Lung (tissue), 12 donors: Measurements from ENCODE around the gene PLEKHO2. TPM values are rescaled to one million over a fixed set of nuclear protein-coding genes. Genes with fewer than 3 reads are reported as not detected.

Source experiments
- ATAC-seq: fragments of 200-7000 bp; cut with Tn5 transposase; one replicate; pipeline ENCODE4 v1.9.1; 2020; ENCODE audit warnings: moderate number of reproducible peaks; ENCODE audit not compliant: insufficient read depth, low FRiP score
- DNase-seq, 3 donors: peaks; one replicate each; pipeline ENCODE4 v3.0.0-alpha.2; 2013 to 2017
- H3K27ac ChIP-seq, 2 donors: one replicate each; pipeline ENCODE4 v1.5.1; 2013; ENCODE audit warnings: mild to moderate bottlenecking in 2 of 2, moderate library complexity in 2 of 2, control low read depth in 1 of 2, inconsistent platforms in 1 of 2, low read depth in 1 of 2, low read length in 1 of 2
- H3K27me3 ChIP-seq, 3 donors: one replicate each; pipeline ENCODE4 v1.5.1; 2013; ENCODE audit warnings: low read length in 2 of 3; ENCODE audit not compliant: control insufficient read depth in 3 of 3, insufficient read depth in 3 of 3
- H3K36me3 ChIP-seq, 4 donors: one replicate each; pipeline ENCODE4 v1.5.1; 2013; ENCODE audit warnings: low read length in 4 of 4, mild to moderate bottlenecking in 1 of 4, moderate library complexity in 1 of 4; ENCODE audit not compliant: control insufficient read depth in 4 of 4, insufficient read depth in 4 of 4
- H3K4me1 ChIP-seq, 5 donors: one replicate each; pipeline ENCODE4 v1.5.1; 2013; ENCODE audit warnings: low read length in 5 of 5, mild to moderate bottlenecking in 2 of 5, moderate library complexity in 1 of 5; ENCODE audit not compliant: control insufficient read depth in 5 of 5, insufficient read depth in 5 of 5
- H3K4me3 ChIP-seq: one replicate; pipeline ENCODE4 v1.5.1; 2013; ENCODE audit warnings: mild to moderate bottlenecking, control low read depth, moderate library complexity
- H3K9ac ChIP-seq, 2 donors: one replicate each; pipeline ENCODE4 v1.5.1; 2013; ENCODE audit warnings: low read length in 2 of 2, control low read depth in 1 of 2; ENCODE audit not compliant: insufficient read depth in 1 of 2
- H3K9me3 ChIP-seq, 4 donors: one replicate each; pipeline ENCODE4 v1.5.1; 2013; ENCODE audit warnings: low read length in 3 of 4, mild to moderate bottlenecking in 1 of 4, moderate library complexity in 1 of 4; ENCODE audit not compliant: control insufficient read depth in 4 of 4, insufficient read depth in 3 of 4
- CTCF ChIP-seq: IDR thresholded peaks from 2 replicates; pipeline ENCODE4 v1.5.1; 2012; ENCODE audit warnings: mild to moderate bottlenecking; ENCODE audit errors: control extremely low read depth, extremely low read depth
- WGBS, 2 donors: extraction: QIAGEN DNeasy Blood & Tissue Kit; methylation state at CpG; one replicate each; pipeline ENCODE4 v1.1.7; 2013; 5-methylcytosine and 5-hydroxymethylcytosine counted together
- polyA plus RNA-seq, 2 donors: library from polyadenylated mRNA; stranded (reverse); fragments of 200-250 nt; gene quantifications; one replicate each; pipeline ENCODE4 v1.2.1, GENCODE V29; 2013
- total RNA-seq, 2 donors: library from RNA; depleted of rRNA in 1 of 2; stranded (reverse); fragments of >200 nt in 1 of 2; gene quantifications; one replicate each; pipeline ENCODE4 v1.2.1, GENCODE V29; 2014 to 2021
- donor health status: control.
- donor health status: control.
- donor health status: Bipolar disorder and iron deficiency.
- donor health status: healthy.
- donor health status: DM: yes; HTN: yes; CAD: no.

PLEKHO2 gene
- total and polyA plus RNA-seq, 4 donors = 25.6 to 84.1 (median 56.1) TPM

GRCh38 chr15:64905941-64906340 lies 64.2 kb downstream of the PLEKHO2 start:
- ATAC-seq = no peak
- H3K4me3 ChIP-seq = no peak overlapping the region
- peaks cover 0 to 10% (median 0%) of the 10 kb centered on the region in 5 donors for H3K4me1 ChIP-seq
- H3K9me3 ChIP-seq = peaks cover 0 to 2% (median 0%) of the 10 kb centered on the region in 4 donors
- H3K9ac ChIP-seq = no peak overlapping the region
- H3K27ac ChIP-seq = no peak overlapping the region
- H3K27me3 ChIP-seq = no peaks in the 10 kb centered on the region
- WGBS, 2 donors = 94 to 95% methylated on average over 8 to 9 of the region's 9 CpGs
- no peak for TF ChIP-seq CTCF
- DNase-seq = no peak
- peaks cover 0 to 1% (median 0%) of the 10 kb centered on the region in 4 donors for H3K36me3 ChIP-seq

DNA sequence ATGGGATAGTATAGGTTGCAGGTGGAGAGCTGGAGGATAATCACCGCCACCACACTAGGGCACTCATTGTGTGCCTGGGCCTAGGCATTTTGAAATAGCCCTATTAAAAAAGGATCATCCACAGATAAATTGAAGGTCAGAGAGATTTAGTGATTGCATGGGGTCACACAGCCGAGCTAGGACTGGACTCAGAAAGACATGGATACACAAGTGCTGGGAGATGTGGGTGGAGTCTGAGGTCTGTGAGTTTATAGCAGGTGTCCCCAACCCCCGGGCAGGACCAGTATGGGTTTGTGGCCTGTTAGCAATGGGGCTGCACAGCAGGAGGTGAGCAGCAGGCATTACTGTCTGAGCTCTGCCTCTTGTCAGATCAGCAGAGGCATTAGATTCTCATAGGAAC lies 64.7 kb downstream of the PLEKHO2 start:
- H3K36me3 ChIP-seq = peaks cover 0 to 1% (median 0%) of the 10 kb centered on the region in 4 donors
- no peaks in the 10 kb centered on the region for H3K27me3 ChIP-seq
- no peak for ATAC-seq
- no peak overlapping the region for H3K4me3 ChIP-seq
- TF ChIP-seq CTCF = no peak
- 95 to 99% methylated on average over 3 of the region's 3 CpGs for WGBS, 2 donors
- H3K9me3 ChIP-seq = no peaks in the 10 kb centered on the region
- H3K4me1 ChIP-seq = peaks cover 0 to 10% (median 0%) of the 10 kb centered on the region in 5 donors
- H3K9ac ChIP-seq = no peak overlapping the region
- no peak overlapping the region for H3K27ac ChIP-seq
- no peak for DNase-seq

DNA sequence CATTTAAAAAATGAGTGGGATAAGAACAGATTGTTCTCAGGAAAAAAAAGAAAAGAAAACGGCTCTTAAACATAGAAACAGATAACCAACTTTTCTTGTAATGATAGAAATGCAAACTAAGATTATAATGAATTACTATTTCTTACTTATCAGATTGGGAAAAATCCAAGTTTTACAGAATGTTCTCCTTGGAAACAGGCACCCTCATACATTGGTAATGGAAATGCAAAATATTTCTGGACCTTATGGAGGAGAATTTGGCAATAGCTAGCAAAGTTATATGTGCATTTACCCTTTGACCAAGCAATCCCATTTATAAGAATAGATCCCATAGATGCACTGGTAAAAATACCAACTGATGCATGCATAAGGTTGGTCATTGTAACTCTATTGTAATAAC lies 66.3 kb downstream of the PLEKHO2 start:
- no peak for TF ChIP-seq CTCF
- Histone ChIP-seq H3K9me3 (no peaks in the 10 kb centered on the region), H3K4me3 (no peak overlapping the region), H3K9ac (no peak overlapping the region), H3K36me3 (peaks cover 0 to 1% (median 0%) of the 10 kb centered on the region in 4 donors), H3K4me1 (peaks cover 0 to 18% (median 2%) of the 10 kb centered on the region in 5 donors), H3K27ac (no peak overlapping the region), H3K27me3 (no peaks in the 10 kb centered on the region)
- WGBS, 2 donors = 51 to 81% methylated on average over 1 of the region's 1 CpG
- no peak for DNase-seq
- ATAC-seq = no peak

DNA sequence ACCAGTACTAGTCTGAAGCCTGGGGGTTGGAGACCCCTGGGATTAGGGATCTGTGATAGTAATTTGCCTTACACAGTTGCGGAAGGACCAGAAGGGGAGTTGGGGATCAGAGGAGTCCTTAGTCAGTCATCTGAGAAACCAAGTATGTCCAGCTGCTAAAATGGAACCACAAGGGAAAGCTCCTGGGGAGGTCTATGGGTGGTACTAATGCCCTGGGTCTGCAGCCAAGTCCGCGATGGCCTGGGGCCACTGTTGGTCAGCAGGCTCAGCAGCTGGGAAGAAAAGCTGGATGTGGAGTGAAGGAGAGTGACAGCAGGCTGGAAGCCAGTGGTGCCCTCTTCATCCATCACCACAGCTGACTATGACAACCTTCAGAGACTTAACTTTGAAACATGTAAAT lies 67.8 kb downstream of the PLEKHO2 start:
- WGBS, 2 donors = 95% methylated on average over 3 of the region's 3 CpGs
- TF ChIP-seq CTCF = no peak

More for the DNA sequence above, 67.8 kb downstream of the PLEKHO2 start:
- Histone ChIP-seq H3K9ac (no peak overlapping the region), H3K27ac (no peak overlapping the region), H3K4me3 (no peak overlapping the region), H3K36me3 (peaks cover 0 to 1% (median 0%) of the 10 kb centered on the region in 4 donors), H3K27me3 (no peaks in the 10 kb centered on the region), H3K4me1 (peaks cover 0 to 14% (median 2%) of the 10 kb centered on the region in 5 donors), H3K9me3 (no peaks in the 10 kb centered on the region)
- ATAC-seq = no peak
- no peak for DNase-seq
